H1 (cell line): ENCODE results near the gene NKAIN4.
A peak's percentile ranks its signal among the peaks of the same experiment; 100 is the strongest.

ENCODE experiments used
- BCL11A ChIP-seq, 2 experiments: IDR thresholded peaks; one replicate each; pipeline ENCODE4 v1.6.1; 2011; ENCODE audit warnings: low read depth in 2 of 2, low read length in 2 of 2, mild to moderate bottlenecking in 2 of 2
- CTBP2 ChIP-seq: IDR thresholded peaks from 2 replicates; pipeline ENCODE4 v1.7.0; 2011; ENCODE audit warnings: borderline replicate concordance, mild to moderate bottlenecking, moderate library complexity, mixed read lengths, low read length; ENCODE audit not compliant: insufficient read depth, insufficient read length
- EZH2 ChIP-seq: fragments of 200-600 bp; sonication (generic); IDR thresholded peaks from 2 replicates; pipeline ENCODE4 v1.7.1; 2012; ENCODE audit warnings: low read depth, mild to moderate bottlenecking, moderate library complexity, low read length, inconsistent platforms; ENCODE audit not compliant: severe bottlenecking
- SP1 ChIP-seq: IDR thresholded peaks from 2 replicates; pipeline ENCODE4 v1.6.1; 2011; ENCODE audit warnings: low read depth, low read length
- TF ChIP-seq, protein P1 (sequence below), 3 experiments: IDR thresholded peaks; 1 replicate in 2 of 3; 2 replicates in 1 of 3; pipeline versions ENCODE4 v1.5.1 to v1.6.1; 2011; ENCODE audit warnings: low read length in 3 of 3, mild to moderate bottlenecking in 3 of 3, inconsistent platforms in 2 of 3, low read depth in 1 of 3, moderate library complexity in 1 of 3; ENCODE audit not compliant: insufficient read depth in 1 of 3; ENCODE audit errors: control extremely low read depth in 1 of 3

DNA sequence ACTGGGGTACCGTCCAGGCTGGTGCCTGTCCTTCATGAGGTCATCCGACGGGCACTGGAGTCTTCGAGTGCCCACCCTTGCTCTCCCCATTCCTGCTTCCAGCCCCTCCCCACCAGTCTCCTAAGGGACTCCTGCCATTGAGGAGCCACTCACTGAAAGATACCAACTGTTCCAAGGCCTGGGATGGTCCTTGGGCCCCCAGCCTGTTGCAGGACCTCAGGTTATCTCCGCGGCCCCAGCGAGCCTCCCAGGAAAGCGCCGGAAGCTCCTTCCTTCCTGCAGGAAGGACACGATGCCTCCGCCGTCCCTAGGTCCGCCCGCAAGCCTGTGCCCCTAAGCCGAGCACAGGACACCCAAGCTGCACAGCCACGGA lies 1.2 kb downstream of the NKAIN4 start:
- TF ChIP-seq CTBP2 = no peak
- TF ChIP-seq BCL11A (IDR thresholded peaks at IDR 0.05; ENCODE audit: low read depth in 2 of 2, low read length in 2 of 2) = no peak
- peak; percentile 44 for TF ChIP-seq EZH2
- TF ChIP-seq SP1 = no peak
- TF ChIP-seq, protein P1, sequence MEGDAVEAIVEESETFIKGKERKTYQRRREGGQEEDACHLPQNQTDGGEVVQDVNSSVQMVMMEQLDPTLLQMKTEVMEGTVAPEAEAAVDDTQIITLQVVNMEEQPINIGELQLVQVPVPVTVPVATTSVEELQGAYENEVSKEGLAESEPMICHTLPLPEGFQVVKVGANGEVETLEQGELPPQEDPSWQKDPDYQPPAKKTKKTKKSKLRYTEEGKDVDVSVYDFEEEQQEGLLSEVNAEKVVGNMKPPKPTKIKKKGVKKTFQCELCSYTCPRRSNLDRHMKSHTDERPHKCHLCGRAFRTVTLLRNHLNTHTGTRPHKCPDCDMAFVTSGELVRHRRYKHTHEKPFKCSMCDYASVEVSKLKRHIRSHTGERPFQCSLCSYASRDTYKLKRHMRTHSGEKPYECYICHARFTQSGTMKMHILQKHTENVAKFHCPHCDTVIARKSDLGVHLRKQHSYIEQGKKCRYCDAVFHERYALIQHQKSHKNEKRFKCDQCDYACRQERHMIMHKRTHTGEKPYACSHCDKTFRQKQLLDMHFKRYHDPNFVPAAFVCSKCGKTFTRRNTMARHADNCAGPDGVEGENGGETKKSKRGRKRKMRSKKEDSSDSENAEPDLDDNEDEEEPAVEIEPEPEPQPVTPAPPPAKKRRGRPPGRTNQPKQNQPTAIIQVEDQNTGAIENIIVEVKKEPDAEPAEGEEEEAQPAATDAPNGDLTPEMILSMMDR (IDR thresholded peaks at IDR 0.05; ENCODE audit: control extremely low read depth in 1 of 3, insufficient read depth in 1 of 3, low read depth in 1 of 3, low read length in 3 of 3) = no peak
